Activated B cell treated with CpG ODN at 0.5 μM for 24 hours (primary cell): ENCODE measurements around the gene ATP6V0E2. TPM values are rescaled to one million over a fixed set of nuclear protein-coding genes. Genes with fewer than 3 reads are reported as not detected.

ENCODE experiments used
- ATAC-seq: fragments of 200-7000 bp; cut with Tn5 transposase; one replicate; pipeline ENCODE4 v1.10.0; 2021; ENCODE audit warnings: low read depth, mild to moderate bottlenecking, moderate library complexity
- CTCF ChIA-PET: fragments of 350-600 bp; sonication (Branson Sonifier 250); formaldehyde crosslinking; loops from one replicate; lab custom pipeline; 2021; ENCODE audit warnings: antibody characterized with exemption; lab: Charles Lee
- POLR2A ChIA-PET: fragments of 350-600 bp; sonication (Branson Sonifier 250); formaldehyde crosslinking; loops from one replicate; lab custom pipeline; 2021; ENCODE audit warnings: antibody characterized with exemption; lab: Charles Lee
- DNase-seq: peaks from one replicate; pipeline ENCODE4 v3.0.0; 2022
- H3K27ac Mint-ChIP-seq: one replicate; pipeline ENCODE4 v1.8.0; 2020; ENCODE audit warnings: mixed read lengths
- H3K27me3 Mint-ChIP-seq: one replicate; pipeline ENCODE4 v1.8.0; 2021; ENCODE audit warnings: mixed read lengths
- H3K36me3 Mint-ChIP-seq: one replicate; pipeline ENCODE4 v1.8.0; 2021; ENCODE audit warnings: low read depth, mixed read lengths
- H3K4me1 Mint-ChIP-seq: one replicate; pipeline ENCODE4 v1.8.0; 2021; ENCODE audit warnings: mixed read lengths
- H3K4me3 Mint-ChIP-seq: one replicate; pipeline ENCODE4 v1.8.0; 2020; ENCODE audit warnings: mild to moderate bottlenecking, mixed read lengths
- H3K9me3 Mint-ChIP-seq: one replicate; pipeline ENCODE4 v1.8.0; 2020; ENCODE audit warnings: mixed read lengths
- intact Hi-C: fragments of 100-400 bp; cut with micrococcal nuclease; formaldehyde crosslinking; loops from one replicate; pipeline ENCODE4 v1.15.1; 2024
- total RNA-seq: library from RNA; stranded (reverse); gene quantifications from 2 replicates; pipeline ENCODE4 v1.2.3, GENCODE V29; 2022
- TF ChIP-seq, protein P1 (sequence below): fragments of 200-600 bp; IDR thresholded peaks from one replicate; pipeline ENCODE4 v1.8.0; 2022; ENCODE audit warnings: antibody characterized with exemption, mild to moderate bottlenecking

ATP6V0E2 gene
- total RNA-seq, 1 donor from 2014 or later = 9.1 TPM

DNA sequence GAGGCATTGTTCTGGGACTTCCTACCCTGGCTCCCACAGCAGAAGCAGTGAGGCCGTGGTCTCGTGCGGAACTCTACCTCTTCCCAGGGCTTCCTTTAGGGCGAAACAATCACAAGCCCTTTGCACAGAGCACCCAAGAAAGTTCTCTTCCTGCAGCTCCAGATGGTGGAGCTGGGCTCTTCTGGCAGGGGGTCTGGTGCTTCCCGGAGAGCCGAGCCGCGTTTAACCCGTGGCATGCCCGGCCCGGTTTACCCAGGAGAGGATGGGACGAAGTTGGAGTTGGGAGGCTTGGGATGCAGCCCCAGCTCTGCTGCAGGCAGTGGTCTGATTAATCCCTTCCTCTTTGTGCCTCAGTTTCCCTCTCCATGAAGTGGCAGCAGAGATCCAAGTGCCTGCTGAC, 9.0 kb upstream of the ATP6V0E2 start:
- TF ChIP-seq, protein P1, sequence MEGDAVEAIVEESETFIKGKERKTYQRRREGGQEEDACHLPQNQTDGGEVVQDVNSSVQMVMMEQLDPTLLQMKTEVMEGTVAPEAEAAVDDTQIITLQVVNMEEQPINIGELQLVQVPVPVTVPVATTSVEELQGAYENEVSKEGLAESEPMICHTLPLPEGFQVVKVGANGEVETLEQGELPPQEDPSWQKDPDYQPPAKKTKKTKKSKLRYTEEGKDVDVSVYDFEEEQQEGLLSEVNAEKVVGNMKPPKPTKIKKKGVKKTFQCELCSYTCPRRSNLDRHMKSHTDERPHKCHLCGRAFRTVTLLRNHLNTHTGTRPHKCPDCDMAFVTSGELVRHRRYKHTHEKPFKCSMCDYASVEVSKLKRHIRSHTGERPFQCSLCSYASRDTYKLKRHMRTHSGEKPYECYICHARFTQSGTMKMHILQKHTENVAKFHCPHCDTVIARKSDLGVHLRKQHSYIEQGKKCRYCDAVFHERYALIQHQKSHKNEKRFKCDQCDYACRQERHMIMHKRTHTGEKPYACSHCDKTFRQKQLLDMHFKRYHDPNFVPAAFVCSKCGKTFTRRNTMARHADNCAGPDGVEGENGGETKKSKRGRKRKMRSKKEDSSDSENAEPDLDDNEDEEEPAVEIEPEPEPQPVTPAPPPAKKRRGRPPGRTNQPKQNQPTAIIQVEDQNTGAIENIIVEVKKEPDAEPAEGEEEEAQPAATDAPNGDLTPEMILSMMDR = no peak
- CTCF ChIA-PET = no interaction called here
- POLR2A ChIA-PET = no interaction called here
- no peak overlapping the region for H3K27ac Mint-ChIP-seq
- peaks cover 16% of the 10 kb centered on the region for H3K4me1 Mint-ChIP-seq
- no peaks in the 10 kb centered on the region for H3K27me3 Mint-ChIP-seq
- intact Hi-C loops = no loop called here
- no peak for ATAC-seq
- H3K4me3 Mint-ChIP-seq = no peak overlapping the region
- DNase-seq = no peak
- peaks cover 31% of the 10 kb centered on the region for H3K36me3 Mint-ChIP-seq
- no peaks in the 10 kb centered on the region for H3K9me3 Mint-ChIP-seq

GRCh38 chr7:149865437-149865836, 8.3 kb upstream of the ATP6V0E2 start:
- CTCF ChIA-PET = no interaction called here
- DNase-seq = no peak

DNA sequence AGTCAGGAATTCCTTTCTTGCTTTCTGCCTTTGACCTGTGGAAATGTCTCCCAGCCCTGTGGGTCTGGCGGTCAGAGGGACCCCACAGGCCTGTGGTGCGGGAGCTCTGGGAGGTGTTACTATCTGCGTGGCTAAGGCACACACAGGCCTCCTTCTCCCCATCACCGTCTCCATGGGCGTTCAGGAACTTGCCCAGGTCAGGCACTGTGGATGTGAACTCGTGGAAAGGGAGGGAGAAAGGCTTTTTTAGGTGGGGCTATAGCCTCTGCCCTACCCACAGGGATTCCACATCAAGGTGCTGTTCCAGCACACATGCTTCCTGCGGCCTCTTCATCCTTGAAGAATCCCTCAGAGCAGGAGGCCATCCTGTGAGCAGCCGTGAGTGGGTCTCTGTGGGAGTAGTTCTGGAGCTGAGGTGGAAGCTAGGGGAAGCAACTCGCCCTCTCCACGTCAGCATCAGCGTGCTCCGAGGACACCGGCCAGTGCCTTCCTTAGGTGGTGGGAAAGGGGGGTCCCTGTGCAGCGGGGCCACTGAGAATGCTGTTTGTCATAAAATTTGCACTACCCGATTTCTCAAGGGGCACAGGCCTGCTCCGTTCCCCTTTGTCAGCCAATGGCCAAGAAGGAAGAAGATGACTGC, 7.5 kb upstream of the ATP6V0E2 start:
- ChIA-PET CTCF (no interaction called here), POLR2A (no interaction called here)
- TF ChIP-seq, protein P1 = no peak
- Mint-ChIP-seq H3K27ac (no peak overlapping the region), H3K4me1 (peaks cover 25% of the 10 kb centered on the region), H3K9me3 (no peaks in the 10 kb centered on the region), H3K27me3 (no peaks in the 10 kb centered on the region), H3K36me3 (peaks cover 22% of the 10 kb centered on the region), H3K4me3 (no peak overlapping the region)
- intact Hi-C loops = no loop called here
- ATAC-seq (no peak), DNase-seq (no peak)

More at GRCh38 chr7:149865437-149865836, 8.3 kb upstream of the ATP6V0E2 start:
- no peak for ATAC-seq
- TF ChIP-seq, protein P1 = no peak
- POLR2A ChIA-PET = no interaction called here
- H3K27ac Mint-ChIP-seq = no peak overlapping the region
- H3K27me3 Mint-ChIP-seq = no peaks in the 10 kb centered on the region
- H3K9me3 Mint-ChIP-seq = no peaks in the 10 kb centered on the region
- peaks cover 23% of the 10 kb centered on the region for H3K4me1 Mint-ChIP-seq
- peaks cover 28% of the 10 kb centered on the region for H3K36me3 Mint-ChIP-seq
- intact Hi-C loops = no loop called here
- no peak overlapping the region for H3K4me3 Mint-ChIP-seq

DNA sequence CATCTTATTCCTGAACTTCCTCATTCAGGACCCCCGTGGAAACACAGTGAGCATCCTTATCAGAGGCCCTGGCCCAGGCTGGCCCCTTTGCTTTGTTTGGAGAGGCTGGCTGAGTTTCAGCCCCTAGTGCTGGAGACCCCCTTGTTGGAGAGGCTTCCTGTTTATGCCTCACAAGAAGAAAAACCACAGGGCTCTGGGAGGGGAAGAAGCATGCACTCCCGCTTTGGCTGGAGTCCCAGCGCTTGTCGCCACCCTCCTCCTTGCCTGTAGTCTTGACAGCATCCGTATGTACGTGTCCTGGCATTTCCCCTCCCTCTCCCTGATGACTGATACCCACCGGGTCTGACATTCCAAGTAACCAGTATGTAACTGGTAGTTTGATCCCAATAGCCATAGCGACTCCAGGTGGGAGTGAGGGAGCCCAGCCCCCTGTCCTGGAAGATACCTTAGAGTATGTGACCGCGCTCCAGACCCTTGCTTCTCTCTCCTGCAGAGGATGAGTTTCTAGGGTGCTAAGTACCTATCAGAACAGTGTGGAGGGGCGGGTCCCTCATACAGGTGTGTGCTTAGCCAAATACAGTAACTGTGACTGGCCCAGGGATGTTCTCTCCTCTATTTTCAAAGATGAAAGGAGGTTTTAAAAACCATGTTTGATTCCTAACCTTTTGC, 6.9 kb upstream of the ATP6V0E2 start:
- Mint-ChIP-seq H3K36me3 (peaks cover 15% of the 10 kb centered on the region), H3K27me3 (no peaks in the 10 kb centered on the region), H3K27ac (no peak overlapping the region), H3K4me3 (no peak overlapping the region), H3K4me1 (peaks cover 25% of the 10 kb centered on the region), H3K9me3 (no peaks in the 10 kb centered on the region)
- ATAC-seq (no peak), DNase-seq (no peak)
- TF ChIP-seq, protein P1 = no peak
- ChIA-PET CTCF (no interaction called here), POLR2A (no interaction called here)
- intact Hi-C loops = no loop called here

GRCh38 chr7:149867762-149868622, 5.8 kb upstream of the ATP6V0E2 start:
- Mint-ChIP-seq H3K4me3 (no peak overlapping the region), H3K27ac (no peak overlapping the region), H3K36me3 (peaks cover 7% of the 10 kb centered on the region), H3K27me3 (no peaks in the 10 kb centered on the region), H3K4me1 (peaks cover 30% of the 10 kb centered on the region), H3K9me3 (no peaks in the 10 kb centered on the region)
- POLR2A ChIA-PET = no interaction called here
- ATAC-seq (no peak), DNase-seq (no peak)
- CTCF ChIA-PET = no interaction called here
- intact Hi-C loops = no loop called here
- TF ChIP-seq, protein P1 = no peak
